Neural cell (in vitro differentiated cells): Measurements from ENCODE around the gene GLYATL3. TPM values are rescaled to one million over a fixed set of nuclear protein-coding genes. Genes with fewer than 3 reads are reported as not detected.

Source experiments
- H2AFZ ChIP-seq: fragments of 200-600, 300-800 bp; sonication (generic), shearing (Covaris generic); 2 replicates; pipeline ENCODE4 v1.6.0; 2014; ENCODE audit warnings: low read depth, mild to moderate bottlenecking, antibody characterized with exemption, low read length, moderate library complexity
- H3F3A ChIP-seq: fragments of 200-600 bp; shearing (Covaris generic); 2 replicates; pipeline ENCODE4 v1.6.1; 2016; ENCODE audit warnings: mild to moderate bottlenecking, moderate library complexity, mixed read lengths, antibody characterized with exemption, low read length; ENCODE audit not compliant: insufficient read depth, poor library complexity, severe bottlenecking
- H3K27ac ChIP-seq: fragments of 200-600, 300-800 bp; sonication (generic), shearing (Covaris generic); 2 replicates; pipeline ENCODE4 v1.5.1; 2014; ENCODE audit warnings: mild to moderate bottlenecking, low read length, moderate library complexity
- H3K27me3 ChIP-seq: fragments of 300-800, 200-600 bp; sonication (generic), shearing (Covaris generic); 2 replicates; pipeline ENCODE4 v1.6.0; 2014; ENCODE audit warnings: mild to moderate bottlenecking, low read depth, low read length, moderate library complexity; ENCODE audit not compliant: insufficient read depth
- H3K36me3 ChIP-seq: fragments of 300-800, 200-600 bp; sonication (generic), shearing (Covaris generic); 2 replicates; pipeline ENCODE4 v1.5.1; 2014; ENCODE audit warnings: mild to moderate bottlenecking, antibody characterized with exemption, low read length, moderate library complexity; ENCODE audit not compliant: insufficient read depth
- H3K4me2 ChIP-seq: fragments of 300-800, 200-600 bp; sonication (generic), shearing (Covaris generic); 2 replicates; pipeline ENCODE4 v1.6.0; 2014; ENCODE audit warnings: mild to moderate bottlenecking, low read length
- H3K4me3 ChIP-seq: fragments of 300-800, 200-600 bp; sonication (generic), shearing (Covaris generic); 2 replicates; pipeline ENCODE4 v1.5.1; 2014; ENCODE audit warnings: mild to moderate bottlenecking, low read length, moderate library complexity
- H3K79me2 ChIP-seq: fragments of 200-600 bp; shearing (Covaris generic); replicated peaks from 2 replicates; pipeline ENCODE4 v1.6.0; 2014; ENCODE audit warnings: mild to moderate bottlenecking, low read length, moderate library complexity; ENCODE audit not compliant: insufficient read depth
- H3K9ac ChIP-seq: fragments of 300-800, 200-600 bp; sonication (generic), shearing (Covaris generic); 2 replicates; pipeline ENCODE4 v1.6.1; 2016; ENCODE audit warnings: mild to moderate bottlenecking, low read length, mixed read lengths
- H3K9me2 ChIP-seq: fragments of 200-600 bp; shearing (Covaris generic); 2 replicates; pipeline ENCODE4 v1.6.1; 2016; ENCODE audit warnings: mild to moderate bottlenecking, low read length, mixed read lengths; ENCODE audit not compliant: insufficient read depth
- H3K9me3 ChIP-seq: fragments of 200-600, 300-800 bp; sonication (generic), shearing (Covaris generic); 2 replicates; pipeline ENCODE4 v1.6.1; 2016; ENCODE audit warnings: mild to moderate bottlenecking, mixed run types, low read length, moderate library complexity, mixed read lengths
- H4K20me1 ChIP-seq: fragments of 200-600 bp; shearing (Covaris generic); 2 replicates; pipeline ENCODE4 v1.6.1; 2016; ENCODE audit warnings: mild to moderate bottlenecking, mixed run types; ENCODE audit not compliant: insufficient read depth
- CTCF ChIP-seq: fragments of 450-650 bp; IDR thresholded peaks from 2 replicates; pipeline ENCODE4 v1.5.1; 2014; ENCODE audit warnings: antibody characterized with exemption, mild to moderate bottlenecking, moderate library complexity; ENCODE audit not compliant: poor library complexity, severe bottlenecking
- EP300 ChIP-seq: fragments of 450-650 bp; conservative IDR thresholded peaks from 2 replicates; pipeline ENCODE4 v1.6.1; 2014; ENCODE audit warnings: antibody characterized with exemption, mild to moderate bottlenecking, moderate library complexity; ENCODE audit not compliant: poor library complexity, severe bottlenecking
- EZH2 ChIP-seq: fragments of 200-600, 300-800 bp; shearing (Covaris generic), sonication (generic); IDR thresholded peaks from 2 replicates; pipeline ENCODE4 v1.6.1; 2014; ENCODE audit warnings: antibody characterized with exemption, low read length, borderline replicate concordance, mild to moderate bottlenecking; ENCODE audit not compliant: insufficient read depth, poor library complexity, severe bottlenecking
- MXI1 ChIP-seq: fragments of 450-650 bp; conservative IDR thresholded peaks from 2 replicates; pipeline ENCODE4 v1.6.1; 2014; ENCODE audit warnings: antibody characterized with exemption, mild to moderate bottlenecking; ENCODE audit not compliant: poor library complexity, severe bottlenecking
- POLR2AphosphoS5 ChIP-seq: IDR thresholded peaks from 2 replicates; pipeline ENCODE4 v1.6.1; 2012
- RAD21 ChIP-seq: fragments of 450-650 bp; conservative IDR thresholded peaks from 2 replicates; pipeline ENCODE4 v1.6.1; 2014; ENCODE audit warnings: antibody characterized with exemption, mild to moderate bottlenecking, moderate library complexity
- REST ChIP-seq: IDR thresholded peaks from 2 replicates; pipeline ENCODE4 v1.6.1; 2012; ENCODE audit warnings: borderline replicate concordance
- SMC3 ChIP-seq: fragments of 450-650 bp; conservative IDR thresholded peaks from 2 replicates; pipeline ENCODE4 v1.6.1; 2014; ENCODE audit warnings: antibody characterized with exemption, mild to moderate bottlenecking, moderate library complexity; ENCODE audit not compliant: poor library complexity
- TAF1 ChIP-seq: IDR thresholded peaks from 2 replicates; pipeline ENCODE4 v1.6.1; 2012; ENCODE audit warnings: low read depth
- polyA plus RNA-seq: library from polyadenylated mRNA; depleted of rRNA; stranded (reverse); fragments of >200 nt; gene quantifications from 2 replicates; pipeline ENCODE4 v1.2.3, GENCODE V29; 2014

Gene GLYATL3
- polyA plus RNA-seq, 1 donor from 2014 or later = not detected

- H4K20me1 ChIP-seq = no peaks in the 10 kb centered on the region
- TF ChIP-seq SMC3 (no peak), TAF1 (no peak), POLR2AphosphoS5 (no peak), EP300 (no peak), CTCF (no peak), EZH2 (no peak), MXI1 (no peak), RAD21 (no peak), REST (no peak)
- no peaks in the 10 kb centered on the region for H3K79me2 ChIP-seq
- no peak overlapping the region for H3K4me3 ChIP-seq
- H2AFZ ChIP-seq = no peak overlapping the region
- no peaks in the 10 kb centered on the region for H3K9me3 ChIP-seq
- no peaks in the 10 kb centered on the region for H3K9me2 ChIP-seq
- no peaks in the 10 kb centered on the region for H3K27me3 ChIP-seq
- H3K27ac ChIP-seq = no peak overlapping the region
- H3K9ac ChIP-seq = no peak overlapping the region
- H3F3A ChIP-seq = no peaks in the 10 kb centered on the region
- no peaks in the 10 kb centered on the region for H3K36me3 ChIP-seq
- H3K4me2 ChIP-seq = no peak overlapping the region
These were observed 19.9 kb downstream of the GLYATL3 start for GRCh38 chr6:49519660-49520059.

GRCh38 chr6:49522710-49523593 is 23.2 kb downstream of the GLYATL3 start:
- Histone ChIP-seq H3K4me2 (no peak overlapping the region), H3K36me3 (no peaks in the 10 kb centered on the region), H3K9me3 (no peaks in the 10 kb centered on the region), H3K9ac (no peak overlapping the region), H4K20me1 (no peaks in the 10 kb centered on the region), H3K4me3 (no peak overlapping the region), H2AFZ (no peak overlapping the region), H3K79me2 (no peaks in the 10 kb centered on the region), H3F3A (no peaks in the 10 kb centered on the region), H3K9me2 (no peaks in the 10 kb centered on the region), H3K27ac (no peak overlapping the region), H3K27me3 (no peaks in the 10 kb centered on the region)
- TF ChIP-seq POLR2AphosphoS5 (no peak), EP300 (no peak), REST (no peak), TAF1 (no peak), MXI1 (no peak), RAD21 (no peak), EZH2 (no peak), CTCF (no peak), SMC3 (no peak)
